DOHH2 (cell line): ENCODE data around the gene LARP7.

ENCODE experiments used
- CTCF ChIP-seq: fragments of 200-600 bp; sonication (generic); IDR thresholded peaks from one replicate; pipeline ENCODE4 v1.5.1; 2014; ENCODE audit warnings: antibody characterized with exemption, mild to moderate bottlenecking, low read depth, low read length; ENCODE audit not compliant: poor library complexity, severe bottlenecking
- EZH2phosphoT487 ChIP-seq: fragments of 200-600 bp; sonication (generic); IDR thresholded peaks from 2 replicates; pipeline ENCODE4 v1.6.1; 2017; ENCODE audit warnings: borderline replicate concordance, mild to moderate bottlenecking, antibody characterized with exemption, low read length, moderate library complexity, mixed read lengths

- TF ChIP-seq EZH2phosphoT487 (no peak), CTCF (no peak)
Observed at GRCh38 chr4:112647785-112648184, 10.8 kb downstream of the LARP7 start.
